ENCODE results near the gene KCND3. TPM values are rescaled to one million over a fixed set of nuclear protein-coding genes. Genes with fewer than 3 reads are reported as not detected.

Gene KCND3
- total and polyA plus RNA-seq, 12 donors: 3.5 to 24.7 (median 15.2) TPM

- no peak for TF ChIP-seq CTCF (IDR thresholded peaks at IDR 0.05)
- peaks cover 0 to 21% (median 6%) of the 10 kb centered on the region in 9 donors for H3K4me1 ChIP-seq
- peaks cover 0 to 5% (median 0%) of the 10 kb centered on the region in 7 donors for H3K27me3 ChIP-seq
- no peak overlapping the region for H3K27ac ChIP-seq
- WGBS, 2 donors: 76 to 88% methylated on average over 1 of the region's 1 CpG
- ATAC-seq (no peak), DNase-seq (no peak)
- no peaks in the 10 kb centered on the region for H3K36me3 ChIP-seq
- peaks cover 0 to 10% (median 0%) of the 10 kb centered on the region in 11 donors for H3K9me3 ChIP-seq
- no peak overlapping the region for H3K4me3 ChIP-seq
- intact Hi-C loops (cut with DNase I): no loop called here
These were observed 78.4 kb downstream of the KCND3 start for GRCh38 chr1:111911061-111911460.

GRCh38 chr1:111909030-111909429, 80.4 kb downstream of the KCND3 start:
- intact Hi-C loops (cut with DNase I): loop anchor here in 3 of 10 donors (2.0 to 10.0 kb wide), 5 partner anchors 40 to 426 kb away; partner anchors contain the start of gene KCND3 (in 1 of the 3)
- no peak for TF ChIP-seq CTCF (IDR thresholded peaks at IDR 0.05)

GRCh38 chr1:111908011-111908621, 81.4 kb downstream of the KCND3 start:
- DNase-seq: no peak
- peaks cover 0 to 41% (median 19%) of the 10 kb centered on the region in 9 donors for H3K4me1 ChIP-seq
- no peaks in the 10 kb centered on the region for H3K36me3 ChIP-seq
- intact Hi-C loops (cut with DNase I): loop anchor here in 3 of 10 donors (2.0 to 10.0 kb wide), 5 partner anchors 41 to 427 kb away; partner anchors contain the start of gene KCND3 (in 1 of the 3)
- no peak overlapping the region for H3K27ac ChIP-seq
- no peak overlapping the region for H3K4me3 ChIP-seq
- WGBS, 2 donors: 86 to 91% methylated on average over 3 of the region's 3 CpGs
- peaks cover 0 to 5% (median 0%) of the 10 kb centered on the region in 7 donors for H3K27me3 ChIP-seq
- H3K9me3 ChIP-seq: no peaks in the 10 kb centered on the region
- no peak for ATAC-seq
- no peak for TF ChIP-seq CTCF (IDR thresholded peaks at IDR 0.05)

More at GRCh38 chr1:111909030-111909429, 80.4 kb downstream of the KCND3 start:
- peaks cover 0 to 5% (median 0%) of the 10 kb centered on the region in 7 donors for H3K27me3 ChIP-seq
- 44 to 48% methylated on average over 4 of the region's 4 CpGs for WGBS, 2 donors
- peaks cover 0 to 32% (median 15%) of the 10 kb centered on the region in 9 donors for H3K4me1 ChIP-seq
- ATAC-seq (peak in 1 of 8 donors; percentile 15), DNase-seq (no peak)
- peaks cover 0 to 3% (median 0%) of the 10 kb centered on the region in 11 donors for H3K9me3 ChIP-seq
- H3K36me3 ChIP-seq: no peaks in the 10 kb centered on the region
- H3K4me3 ChIP-seq: no peak overlapping the region
- H3K27ac ChIP-seq: no peak overlapping the region

- Histone ChIP-seq H3K27me3 (peaks cover 0 to 5% (median 0%) of the 10 kb centered on the region in 7 donors), H3K4me3 (no peak overlapping the region), H3K4me1 (peaks cover 0 to 46% (median 19%) of the 10 kb centered on the region in 9 donors), H3K27ac (no peak overlapping the region), H3K36me3 (no peaks in the 10 kb centered on the region), H3K9me3 (no peaks in the 10 kb centered on the region)
- no peak for TF ChIP-seq CTCF (IDR thresholded peaks at IDR 0.05)
- ATAC-seq: no peak
- no peak for DNase-seq
- WGBS, 2 donors: 53 to 58% methylated on average over 3 of the region's 3 CpGs
- intact Hi-C loops (cut with DNase I): loop anchor here in 2 of 10 donors (10.0 kb wide), 4 partner anchors 77 to 427 kb away; partner anchors contain the start of gene KCND3 (in 1 of the 2)
These were observed 82.1 kb downstream of the KCND3 start for GRCh38 chr1:111907321-111907720.

Data from heart right ventricle (tissue), 16 donors.